Prostate gland (tissue), 2 donors: ENCODE measurements around the gene FKBP5. TPM values are rescaled to one million over a fixed set of nuclear protein-coding genes. Genes with fewer than 3 reads are reported as not detected.

ENCODE experiments used
- DNase-seq: peaks from one replicate; pipeline ENCODE4 v3.0.0-alpha.2; 2019; ENCODE audit warnings: low spot score
- H3K27ac ChIP-seq, 2 donors: fragments of 200-600 bp; sonication (generic); 2 replicates each; pipeline ENCODE4 v1.5.1; 2017 to 2019
- H3K27me3 ChIP-seq: fragments of 200-600 bp; sonication (generic); replicated peaks from 2 replicates; pipeline ENCODE4 v1.5.1; 2019; ENCODE audit not compliant: insufficient read depth
- H3K36me3 ChIP-seq, 2 donors: fragments of 200-600 bp; sonication (generic); 1 replicate in 1 of 2; 2 replicates in 1 of 2; pipeline versions ENCODE4 v1.5.1 to v1.8.1; 2017 to 2019
- H3K4me1 ChIP-seq: fragments of 200-600 bp; sonication (generic); replicated peaks from 2 replicates; pipeline ENCODE4 v1.5.1; 2019
- H3K4me3 ChIP-seq, 2 donors: fragments of 200-600 bp; sonication (generic); 2 replicates each; pipeline ENCODE4 v1.5.1; 2017 to 2019
- H3K9me3 ChIP-seq: fragments of 200-600 bp; sonication (generic); 2 replicates; pipeline ENCODE4 v1.5.1; 2017
- CTCF ChIP-seq, 4 experiments: fragments of 200-600 bp in 2 of 4; fragments of 450-650 bp in 2 of 4; sonication (generic) in 2 of 4; IDR thresholded peaks; 1 replicate in 3 of 4; 2 replicates in 1 of 4; pipeline ENCODE4 v1.5.1; 2016 to 2019; ENCODE audit warnings: antibody characterized with exemption in 4 of 4, mild to moderate bottlenecking in 2 of 4, moderate library complexity in 2 of 4
- POLR2A ChIP-seq: fragments of 450-650 bp; IDR thresholded peaks from one replicate; pipeline ENCODE4 v1.6.1; 2016; ENCODE audit warnings: antibody characterized with exemption, mild to moderate bottlenecking
- POLR2AphosphoS5 ChIP-seq: sonication (generic); formaldehyde crosslinking; IDR thresholded peaks from one replicate; pipeline ENCODE4 v1.6.1; 2017; ENCODE audit warnings: antibody characterized with exemption
- WGBS: methylation state at CpG from one replicate; pipeline ENCODE4 v1.1.5; 2018; 5-methylcytosine and 5-hydroxymethylcytosine counted together
- intact Hi-C: fragments of 100-400 bp; cut with DNase I; formaldehyde crosslinking; loops from one replicate; pipeline ENCODE4 v1.14.2; 2022
- total RNA-seq, 2 donors: library from RNA; depleted of rRNA; stranded (reverse); fragments of >200 nt; gene quantifications; one replicate each; pipeline ENCODE4 v1.1.0, GENCODE V29; 2016

FKBP5 gene
- total RNA-seq, 2 donors from 2014 or later, result 201 to 248 TPM

- TF ChIP-seq CTCF (IDR thresholded peaks at IDR 0.05), result no peak
- no peak for TF ChIP-seq POLR2A
- peak; percentile 29 for TF ChIP-seq POLR2AphosphoS5
- peaks cover 0 to 5% of the 10 kb centered on the region in 2 donors for H3K36me3 ChIP-seq
- WGBS, result 35% methylated on average over 2 of the region's 2 CpGs
- H3K4me3 ChIP-seq, result peak overlapping the region; percentile 99
- intact Hi-C loops, result loop anchor here (5.0 kb wide), 2 partner anchors 84 to 99 kb away; no protein-coding TSS in a partner anchor
- H3K27ac ChIP-seq, result peak overlapping the region; percentile 100
- no peaks in the 10 kb centered on the region for H3K9me3 ChIP-seq
- DNase-seq, result no peak
- H3K27me3 ChIP-seq, result no peaks in the 10 kb centered on the region
- H3K4me1 ChIP-seq, result peaks cover 11% of the 10 kb centered on the region
These were observed 2.3 kb downstream of the FKBP5 start for GRCh38 chr6:35686436-35686835.

- no peaks in the 10 kb centered on the region for H3K9me3 ChIP-seq
- no peak overlapping the region for H3K4me3 ChIP-seq
- H3K36me3 ChIP-seq, result peaks cover 0 to 8% of the 10 kb centered on the region in 2 donors
- intact Hi-C loops, result no loop called here
- TF ChIP-seq POLR2AphosphoS5, result no peak
- TF ChIP-seq CTCF (IDR thresholded peaks at IDR 0.05), result no peak
- TF ChIP-seq POLR2A, result no peak
- no peak for DNase-seq
- H3K4me1 ChIP-seq, result peaks cover 5% of the 10 kb centered on the region
- no peaks in the 10 kb centered on the region for H3K27me3 ChIP-seq
- peak overlapping the region; percentile 100 for H3K27ac ChIP-seq
These were observed 5.4 kb downstream of the FKBP5 start for GRCh38 chr6:35683267-35683666.

- Histone ChIP-seq H3K27ac (peak overlapping the region; percentile 12 to 100), H3K4me3 (no peak overlapping the region), H3K36me3 (peaks cover 0 to 8% of the 10 kb centered on the region in 2 donors), H3K4me1 (peaks cover 12% of the 10 kb centered on the region), H3K27me3 (no peaks in the 10 kb centered on the region), H3K9me3 (no peaks in the 10 kb centered on the region)
- TF ChIP-seq POLR2A (no peak), CTCF (IDR thresholded peaks at IDR 0.05) (no peak), POLR2AphosphoS5 (no peak)
- 88% methylated on average over 1 of the region's 1 CpG for WGBS
- no peak for DNase-seq
- intact Hi-C loops, result no loop called here
These were observed 7.4 kb downstream of the FKBP5 start for GRCh38 chr6:35681298-35681697.

GRCh38 chr6:35679399-35679798, 9.3 kb downstream of the FKBP5 start:
- Histone ChIP-seq H3K36me3 (peaks cover 0 to 8% of the 10 kb centered on the region in 2 donors), H3K9me3 (no peaks in the 10 kb centered on the region)
- 88% methylated on average over 1 of the region's 1 CpG for WGBS

More at GRCh38 chr6:35679399-35679798, 9.3 kb downstream of the FKBP5 start:
- TF ChIP-seq POLR2A, result no peak
- no peak for TF ChIP-seq CTCF (IDR thresholded peaks at IDR 0.05)
- no peak for TF ChIP-seq POLR2AphosphoS5
- Histone ChIP-seq H3K27ac (no peak overlapping the region), H3K27me3 (no peaks in the 10 kb centered on the region), H3K4me1 (peaks cover 12% of the 10 kb centered on the region), H3K4me3 (no peak overlapping the region)
- no peak for DNase-seq
- intact Hi-C loops, result no loop called here
